Measurements from ENCODE around the gene TAPT1. TPM values are rescaled to one million over a fixed set of nuclear protein-coding genes. Genes with fewer than 3 reads are reported as not detected.
"Not testable (repeated sequence)": the region's sequence is repeated elsewhere in the genome, so short reads cannot be mapped to it uniquely, and the experiment has no call there.

The TAPT1 gene
- total RNA-seq, 1 donor from 2014 or later = 17.4 TPM

DNA sequence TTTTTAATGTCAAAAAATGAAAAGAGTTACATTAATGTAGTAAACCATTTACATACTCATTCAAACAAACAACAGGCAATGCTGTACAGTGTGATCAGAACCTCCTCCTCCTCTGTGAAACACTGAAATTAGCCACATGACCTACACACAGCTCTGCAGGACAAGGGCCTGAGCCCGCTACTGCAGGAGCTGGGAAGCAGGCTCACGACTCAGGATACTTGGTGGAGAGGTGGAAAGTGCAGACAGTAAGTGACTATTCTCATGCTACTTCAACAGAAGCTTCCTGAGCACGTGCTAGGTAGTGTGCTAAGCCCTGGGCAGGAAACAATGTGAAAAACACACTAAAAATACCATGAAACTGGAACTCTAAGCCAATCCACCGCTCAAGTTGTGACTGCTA is 56.8 kb downstream of the TAPT1 start:
- DNase-seq = peak; percentile 56

DNA sequence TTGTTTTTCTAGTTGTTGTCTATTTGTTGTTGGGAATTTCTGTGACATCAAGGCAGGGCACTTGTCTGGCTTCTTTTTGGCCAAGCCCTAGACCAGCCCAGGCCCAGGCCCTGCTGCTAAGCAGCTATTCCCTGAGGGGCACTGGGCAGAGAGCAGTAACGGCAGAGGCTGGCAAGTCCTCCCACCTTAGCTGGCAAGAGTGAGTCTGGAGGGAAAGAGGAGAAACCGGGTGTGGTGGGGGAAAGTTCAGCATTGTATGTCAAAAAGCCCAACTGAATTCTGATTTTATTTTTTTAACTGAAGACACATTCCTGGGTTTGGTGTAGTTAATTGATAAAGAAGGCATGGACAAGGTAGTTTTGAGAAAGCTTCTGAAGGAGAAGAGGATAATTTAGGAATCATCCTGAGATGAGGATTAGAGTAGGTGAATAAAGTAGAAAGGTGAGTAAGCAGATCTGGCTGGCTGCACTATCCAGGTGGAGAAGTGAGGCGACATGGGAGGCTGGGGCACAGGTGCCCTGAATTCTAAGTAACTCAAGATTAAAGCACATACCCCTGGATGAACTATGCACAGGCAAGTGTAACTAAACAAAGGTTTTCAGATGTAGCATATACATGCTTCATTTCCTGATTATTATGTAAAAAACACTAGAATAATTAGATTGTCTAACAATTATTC is 57.4 kb downstream of the TAPT1 start:
- DNase-seq = no peak

DNA sequence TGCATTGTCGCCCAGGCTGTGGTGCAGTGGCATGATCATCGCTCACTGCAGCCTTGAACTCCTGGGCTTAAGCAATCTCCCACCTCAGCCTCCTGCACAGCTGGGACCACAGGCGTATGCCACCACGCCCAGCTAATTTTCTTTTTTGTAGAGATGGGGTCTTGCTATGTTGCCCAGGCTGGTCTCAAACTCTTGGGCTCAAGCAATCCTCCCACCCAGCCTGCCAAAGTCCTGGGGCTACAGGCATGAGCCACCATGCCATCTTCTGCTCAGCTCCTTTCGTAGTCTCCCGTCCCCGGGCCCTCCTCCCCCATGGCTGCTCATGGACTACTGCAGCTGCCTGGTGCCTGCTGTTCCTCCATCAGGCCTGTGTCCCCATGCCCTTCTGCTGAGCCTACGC is 58.1 kb downstream of the TAPT1 start:
- no peak for DNase-seq

GRCh38 chr4:16165931-16166330 is 60.3 kb downstream of the TAPT1 start:
- DNase-seq = no peak

DNA sequence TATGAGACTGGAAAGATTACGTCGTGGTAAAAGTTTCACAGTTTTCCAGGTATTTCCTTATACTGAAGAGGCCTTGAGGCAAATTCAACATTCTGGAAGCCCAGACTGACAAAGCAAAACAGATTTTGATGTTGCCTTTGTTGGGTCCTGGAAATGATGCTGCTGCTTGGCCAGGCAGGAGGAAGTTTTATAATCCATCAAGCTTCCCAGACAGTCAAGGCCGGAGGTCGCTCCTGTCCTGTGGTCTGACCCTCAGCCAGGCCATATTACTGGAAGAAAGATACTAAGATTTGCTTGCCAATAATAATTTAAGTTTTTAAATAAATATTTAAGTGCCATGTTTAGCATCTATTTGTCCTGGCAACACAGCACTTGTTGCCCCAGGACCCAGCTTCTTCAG is 63.4 kb downstream of the TAPT1 start:
- DNase-seq = no peak

DNA sequence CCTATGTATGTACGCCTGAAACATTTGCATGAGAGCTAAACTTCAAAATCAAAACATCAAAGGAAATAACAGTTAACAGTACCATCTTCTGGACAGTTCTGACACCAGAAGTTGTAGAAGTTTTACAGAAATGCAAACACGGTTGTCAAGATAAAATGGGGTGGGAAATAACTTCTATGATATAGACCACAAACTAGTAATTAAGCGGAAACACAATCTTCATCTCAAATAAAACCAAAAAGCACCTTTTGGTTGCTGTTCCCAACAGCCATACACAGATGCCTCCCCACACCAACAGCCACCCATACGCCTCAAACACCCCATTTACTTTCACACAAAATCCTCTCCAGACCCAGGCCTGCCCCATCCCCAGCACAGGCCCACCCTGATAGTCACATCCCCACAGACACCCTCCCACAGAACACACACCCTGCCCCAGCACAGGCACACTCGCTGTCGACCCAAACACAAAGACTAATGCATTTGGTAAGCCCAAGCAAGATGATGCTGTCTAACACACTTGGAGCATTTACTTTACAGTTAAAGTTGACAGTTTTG is 64.3 kb downstream of the TAPT1 start:
- DNase-seq = no peak

DNA sequence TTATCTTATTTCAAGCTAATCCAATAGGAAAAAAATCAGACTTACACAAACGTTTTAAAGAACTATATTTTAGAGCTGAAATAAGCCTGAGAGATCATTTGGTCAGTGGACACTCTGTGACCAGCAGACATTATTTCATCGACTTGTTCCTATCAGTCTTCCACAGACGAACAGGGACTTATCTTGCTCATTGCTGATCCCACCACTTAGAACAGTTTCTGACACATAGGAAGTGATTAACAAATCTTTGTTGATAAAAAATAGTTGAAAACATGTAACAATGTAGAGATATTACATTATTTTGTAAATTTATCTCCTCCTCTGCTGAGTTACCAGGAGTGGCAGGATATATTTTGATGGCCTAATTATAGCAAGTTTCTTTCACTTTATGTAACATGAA is 65.8 kb downstream of the TAPT1 start:
- peak; percentile 45 for DNase-seq

GRCh38 chr4:16159286-16159685 is 67.0 kb downstream of the TAPT1 start:
- no peak for DNase-seq

DNA sequence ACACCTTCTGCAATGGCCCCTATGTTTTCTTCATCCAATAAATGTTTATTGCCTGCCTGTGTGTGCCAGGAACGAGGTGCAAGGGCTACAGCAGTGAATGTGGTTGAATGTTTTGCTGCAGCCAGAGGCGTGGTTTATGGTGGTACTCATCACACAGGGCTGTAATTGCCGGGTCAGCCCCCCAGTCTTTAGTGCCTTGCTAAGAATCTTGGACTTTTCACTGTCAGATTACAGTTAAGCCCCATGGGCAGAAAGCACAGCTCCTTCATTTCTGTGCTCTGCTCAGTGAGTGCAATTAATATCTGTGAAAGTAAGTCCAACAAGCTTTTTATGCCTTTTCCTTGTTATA is 67.8 kb downstream of the TAPT1 start:
- no peak for DNase-seq

GRCh38 chr4:16157609-16158503 is 68.4 kb downstream of the TAPT1 start:
- DNase-seq = no peak

GRCh38 chr4:16155528-16156169 is 70.6 kb downstream of the TAPT1 start:
- peak; percentile 20 for DNase-seq

DNA sequence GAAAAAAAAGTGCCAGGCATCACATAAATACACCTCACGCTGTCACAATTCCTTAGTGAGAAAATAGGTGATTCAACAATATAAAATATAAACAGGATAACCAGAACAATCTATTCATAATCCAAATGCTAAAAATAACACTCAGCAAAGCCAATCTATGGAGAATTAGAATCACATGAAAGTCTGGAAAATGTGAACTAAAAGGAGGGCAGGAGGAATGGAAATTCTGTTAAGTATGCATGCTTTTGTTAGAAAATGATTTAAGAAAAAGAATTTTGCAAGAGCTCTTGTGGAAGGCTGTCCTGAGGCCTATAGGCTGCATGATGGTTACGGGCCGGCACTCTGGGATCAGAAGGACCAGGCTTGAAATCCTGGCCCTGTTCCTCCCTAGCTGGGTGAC is 71.8 kb downstream of the TAPT1 start:
- DNase-seq = no peak

DNA sequence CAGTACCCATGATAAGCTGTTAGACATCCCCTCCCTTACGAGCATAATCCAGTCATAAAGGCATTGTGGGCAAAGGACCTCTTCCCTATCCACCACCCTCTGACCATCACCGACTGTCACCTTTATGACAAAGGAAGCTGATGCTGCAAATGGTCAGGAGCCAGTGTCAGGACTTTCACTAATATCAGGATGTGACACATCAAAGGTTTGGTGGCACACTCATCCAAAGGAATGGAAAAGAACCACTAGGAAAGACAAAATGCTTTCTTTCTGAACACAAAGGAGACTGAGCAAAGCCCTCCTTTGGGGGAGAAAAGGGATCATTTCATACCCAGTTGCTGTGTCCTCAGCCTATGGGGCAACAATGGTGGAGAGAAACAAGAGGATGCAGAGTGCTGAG is 75.6 kb downstream of the TAPT1 start:
- no peak for DNase-seq

DNA sequence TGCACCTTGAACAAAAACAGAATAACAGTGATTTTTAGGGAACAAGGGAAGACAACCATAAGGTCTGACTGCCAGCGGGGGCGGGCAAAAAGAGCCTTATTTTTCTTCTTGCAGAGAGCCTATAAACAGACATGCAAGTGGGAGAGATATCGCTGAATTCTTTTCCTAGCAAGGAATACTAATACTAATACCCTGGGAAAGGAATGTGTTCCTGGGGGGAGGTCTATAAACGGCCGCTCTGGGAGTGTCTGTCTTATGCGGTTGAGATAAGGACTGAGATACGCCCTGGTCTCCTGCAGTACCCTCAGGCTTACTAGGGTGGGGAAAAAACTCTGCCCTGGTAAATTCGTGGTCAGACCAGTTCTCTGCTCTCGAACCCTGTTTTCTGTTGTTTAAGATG is 81.4 kb downstream of the TAPT1 start:
- not testable (repeated sequence) for DNase-seq

GRCh38 chr4:16142598-16143310 is 83.5 kb downstream of the TAPT1 start:
- DNase-seq = no peak

- peak; percentile 90 for DNase-seq
Observed at GRCh38 chr4:16140879-16141249, 85.4 kb downstream of the TAPT1 start.

- no peak for DNase-seq
Observed at GRCh38 chr4:16140231-16140878, 85.9 kb downstream of the TAPT1 start.

GRCh38 chr4:16139066-16139945 is 87.0 kb downstream of the TAPT1 start:
- DNase-seq = no peak

- no peak for DNase-seq
Observed at GRCh38 chr4:16136827-16137226, 89.4 kb downstream of the TAPT1 start.

GRCh38 chr4:16136311-16136710 is 90.0 kb downstream of the TAPT1 start:
- DNase-seq = no peak

- no peak for DNase-seq
Observed at GRCh38 chr4:16133406-16133805, 92.9 kb downstream of the TAPT1 start.
